GM12801 (cell line): ENCODE data around the gene IFNL2.

Experiments used
- CTCF ChIP-seq: IDR thresholded peaks from one replicate; pipeline ENCODE4 v1.5.1; 2011; ENCODE audit warnings: control low read depth; ENCODE audit not compliant: insufficient read length; ENCODE audit errors: extremely low read depth

Gene IFNL2

GRCh38 chr19:39262496-39262895 lies 5.7 kb upstream of the IFNL2 start:
- no peak for TF ChIP-seq CTCF

- no peak for TF ChIP-seq CTCF
Observed at GRCh38 chr19:39263912-39264305, 4.3 kb upstream of the IFNL2 start.

GRCh38 chr19:39264306-39265290 lies 3.6 kb upstream of the IFNL2 start:
- no peak for TF ChIP-seq CTCF

GRCh38 chr19:39265321-39265916 lies 2.8 kb upstream of the IFNL2 start:
- no peak for TF ChIP-seq CTCF

GRCh38 chr19:39270036-39270871 lies 2.1 kb downstream of the IFNL2 start:
- TF ChIP-seq CTCF, result no peak

GRCh38 chr19:39275578-39275977 lies 7.4 kb downstream of the IFNL2 start:
- TF ChIP-seq CTCF, result no peak

- no peak for TF ChIP-seq CTCF
Observed at GRCh38 chr19:39276740-39277139, 8.5 kb downstream of the IFNL2 start.
